WTC11 (cell line): Measurements from ENCODE around the gene WDR75. TPM values are rescaled to one million over a fixed set of nuclear protein-coding genes. Genes with fewer than 3 reads are reported as not detected.

ENCODE experiments used
- ATAC-seq: fragments of 200-7000 bp; cut with Tn5 transposase; 2 replicates; pipeline ENCODE4 v1.10.0; 2021; ENCODE audit warnings: mild to moderate bottlenecking, moderate library complexity
- CTCF ChIA-PET: fragments of 300-600 bp; sonication (Branson Sonifier 250); formaldehyde crosslinking; loops from one replicate; lab custom pipeline; 2021; ENCODE audit warnings: antibody characterized with exemption; lab: Charles Lee
- POLR2A ChIA-PET: fragments of 350-600 bp; sonication (Branson Sonifier 250); formaldehyde crosslinking; loops from one replicate; lab custom pipeline; 2021; ENCODE audit warnings: antibody characterized with exemption; lab: Charles Lee
- DNase-seq: peaks from one replicate; pipeline ENCODE4 v3.0.0; 2021; ENCODE audit warnings: low spot score
- H3K27ac Mint-ChIP-seq: 2 replicates; pipeline ENCODE4 v1.8.0; 2021; ENCODE audit warnings: mixed read lengths
- H3K27me3 Mint-ChIP-seq: 2 replicates; pipeline ENCODE4 v1.8.0; 2021; ENCODE audit warnings: low read depth, mild to moderate bottlenecking, moderate library complexity, mixed read lengths
- H3K36me3 Mint-ChIP-seq: 2 replicates; pipeline ENCODE4 v1.8.0; 2021; ENCODE audit warnings: mixed read lengths
- H3K4me1 Mint-ChIP-seq: 2 replicates; pipeline ENCODE4 v1.8.0; 2022; ENCODE audit warnings: mixed read lengths
- H3K4me3 Mint-ChIP-seq: 2 replicates; pipeline ENCODE4 v1.8.0; 2021; ENCODE audit warnings: mild to moderate bottlenecking, moderate library complexity, mixed read lengths
- H3K9me3 Mint-ChIP-seq: 2 replicates; pipeline ENCODE4 v1.8.0; 2021; ENCODE audit warnings: mixed read lengths
- EMX1 ChIP-seq: fragments of 250-450 bp; sonication (Bioruptor Pico); IDR thresholded peaks from 2 replicates; pipeline ENCODE4 v1.8.0; 2021; ENCODE audit warnings: mild to moderate bottlenecking
- GABPB1 ChIP-seq: sonication (generic); formaldehyde crosslinking; IDR thresholded peaks from 2 replicates; pipeline ENCODE4 v1.8.1; 2023; ENCODE audit warnings: mild to moderate bottlenecking, missing genetic modification reagents
- HMGA2 ChIP-seq: fragments of 250-450 bp; sonication (Bioruptor Pico); IDR thresholded peaks from 2 replicates; pipeline ENCODE4 v1.4.0; 2021; ENCODE audit warnings: mild to moderate bottlenecking, moderate library complexity
- HMGXB4 ChIP-seq: sonication (generic); formaldehyde crosslinking; IDR thresholded peaks from 2 replicates; pipeline ENCODE4 v1.8.1; 2023; ENCODE audit warnings: mild to moderate bottlenecking, moderate library complexity, missing genetic modification reagents
- MAX ChIP-seq: sonication (generic); formaldehyde crosslinking; IDR thresholded peaks from 2 replicates; pipeline ENCODE4 v1.8.0; 2022; ENCODE audit warnings: mild to moderate bottlenecking, missing genetic modification reagents
- OVOL2 ChIP-seq: fragments of 250-450 bp; sonication (Bioruptor Pico); IDR thresholded peaks from 2 replicates; pipeline ENCODE4 v1.9.0; 2021; ENCODE audit warnings: mild to moderate bottlenecking, borderline replicate concordance
- PREB ChIP-seq: sonication (generic); formaldehyde crosslinking; IDR thresholded peaks from 2 replicates; pipeline ENCODE4 v1.8.1; 2022; ENCODE audit warnings: mild to moderate bottlenecking, missing genetic modification reagents, moderate library complexity, borderline replicate concordance
- RELA ChIP-seq: sonication (generic); formaldehyde crosslinking; IDR thresholded peaks from 2 replicates; pipeline ENCODE4 v1.8.1; 2022; ENCODE audit warnings: missing genetic modification reagents, mild to moderate bottlenecking, borderline replicate concordance
- SOX15 ChIP-seq: fragments of 250-450 bp; sonication (Bioruptor Pico); IDR thresholded peaks from 2 replicates; pipeline ENCODE4 v1.9.0; 2021; ENCODE audit warnings: mild to moderate bottlenecking
- SP1 ChIP-seq: sonication (generic); formaldehyde crosslinking; conservative IDR thresholded peaks from 2 replicates; pipeline ENCODE4 v1.8.1; 2022; ENCODE audit warnings: missing genetic modification reagents
- TCF7 ChIP-seq: sonication (generic); formaldehyde crosslinking; IDR thresholded peaks from 2 replicates; pipeline ENCODE4 v1.8.0; 2022; ENCODE audit warnings: mild to moderate bottlenecking, low read depth, missing genetic modification reagents, moderate library complexity
- TEAD1 ChIP-seq: sonication (generic); formaldehyde crosslinking; IDR thresholded peaks from 2 replicates; pipeline ENCODE4 v1.8.0; 2022; ENCODE audit warnings: mild to moderate bottlenecking, missing genetic modification reagents
- ZBTB21 ChIP-seq: sonication (generic); formaldehyde crosslinking; IDR thresholded peaks from 2 replicates; pipeline ENCODE4 v1.8.1; 2023; ENCODE audit warnings: mild to moderate bottlenecking, missing genetic modification reagents, borderline replicate concordance
- ZNF416 ChIP-seq: fragments of 250-450 bp; sonication (Bioruptor Pico); IDR thresholded peaks from 2 replicates; pipeline ENCODE4 v1.9.0; 2021; ENCODE audit warnings: mild to moderate bottlenecking, inconsistent platforms
- ZNF532 ChIP-seq: fragments of 250-450 bp; sonication (Bioruptor Pico); IDR thresholded peaks from 2 replicates; pipeline ENCODE4 v1.9.0; 2021; ENCODE audit warnings: mild to moderate bottlenecking, borderline replicate concordance
- total RNA-seq: library from RNA; stranded (reverse); gene quantifications from 3 replicates; pipeline ENCODE4 v1.2.3, GENCODE V29; 2021

Gene WDR75
- total RNA-seq, 1 experiment from 2014 or later = 68.3 TPM

- no peaks in the 10 kb centered on the region for H3K27me3 Mint-ChIP-seq
- H3K4me1 Mint-ChIP-seq = no peaks in the 10 kb centered on the region
- H3K36me3 Mint-ChIP-seq = no peaks in the 10 kb centered on the region; the same call in 1 of the 2 replicates
- CTCF ChIA-PET = no interaction called here
- no peak for TF ChIP-seq SP1
- no peak for TF ChIP-seq PREB
- TF ChIP-seq ZNF416 (CRISPR knock-in tag) = no peak
- DNase-seq (no peak), ATAC-seq (no peak)
- POLR2A ChIA-PET = no interaction called here
- no peak overlapping the region for H3K4me3 Mint-ChIP-seq
- H3K27ac Mint-ChIP-seq = no peak overlapping the region
- H3K9me3 Mint-ChIP-seq = peaks cover 23% of the 10 kb centered on the region
Measured at GRCh38 chr2:189512879-189513278, 71.6 kb downstream of the WDR75 start.

- Mint-ChIP-seq H3K4me1 (no peaks in the 10 kb centered on the region), H3K27ac (no peak overlapping the region), H3K27me3 (no peaks in the 10 kb centered on the region), H3K36me3 (no peaks in the 10 kb centered on the region; the same call in 1 of the 2 replicates), H3K4me3 (no peak overlapping the region), H3K9me3 (peaks cover 14% of the 10 kb centered on the region)
- POLR2A ChIA-PET = no interaction called here
- TF ChIP-seq ZNF532 = no peak
- TF ChIP-seq TEAD1 (CRISPR knock-in tag) = no peak
- CTCF ChIA-PET = no interaction called here
- DNase-seq = no peak
- ATAC-seq = no peak
Measured at GRCh38 chr2:189514104-189514503, 72.8 kb downstream of the WDR75 start.

GRCh38 chr2:189515264-189515663 lies 74.0 kb downstream of the WDR75 start:
- no peak for ATAC-seq
- DNase-seq = no peak
- no peak overlapping the region for H3K27ac Mint-ChIP-seq
- TF ChIP-seq TCF7 (CRISPR knock-in tag) = no peak
- no peak overlapping the region for H3K4me3 Mint-ChIP-seq
- H3K36me3 Mint-ChIP-seq = no peaks in the 10 kb centered on the region
- H3K9me3 Mint-ChIP-seq = peaks cover 6% of the 10 kb centered on the region; the same call in 1 of the 2 replicates
- H3K4me1 Mint-ChIP-seq = peaks cover 5% of the 10 kb centered on the region
- POLR2A ChIA-PET = no interaction called here
- CTCF ChIA-PET = no interaction called here
- H3K27me3 Mint-ChIP-seq = no peaks in the 10 kb centered on the region

- no peak for DNase-seq
- H3K9me3 Mint-ChIP-seq = no peaks in the 10 kb centered on the region
- POLR2A ChIA-PET = no interaction called here
- TF ChIP-seq MAX (CRISPR knock-in tag) (no peak), SP1 (no peak), GABPB1 (CRISPR knock-in tag) (no peak), TCF7 (CRISPR knock-in tag) (no peak), ZBTB21 (CRISPR knock-in tag) (no peak), SOX15 (no peak), RELA (no peak), EMX1 (CRISPR knock-in tag) (no peak), HMGA2 (no peak), OVOL2 (CRISPR knock-in tag) (no peak), HMGXB4 (CRISPR knock-in tag) (no peak)
- TF ChIP-seq, all 79 proteins: peak for 0
- CTCF ChIA-PET = interaction anchor here (1.3 kb wide), 1 partner anchor 532 kb away, joined by 3 read pairs; no protein-coding TSS in a partner anchor
- H3K4me3 Mint-ChIP-seq = no peak overlapping the region
- ATAC-seq = no peak
- no peak overlapping the region for H3K27ac Mint-ChIP-seq
- H3K27me3 Mint-ChIP-seq = no peaks in the 10 kb centered on the region
- H3K36me3 Mint-ChIP-seq = no peaks in the 10 kb centered on the region
- peaks cover 5% of the 10 kb centered on the region for H3K4me1 Mint-ChIP-seq
Measured at GRCh38 chr2:189516546-189516945, 75.3 kb downstream of the WDR75 start.
